ENCODE results near the gene PBX4.

PBX4 gene

GRCh38 chr19:19545707-19546106, 72.8 kb downstream of the PBX4 start:
- Histone ChIP-seq H3K9me2 (replicated peaks; ENCODE audit: insufficient read depth, low read length) (no peaks in the 10 kb centered on the region), H3F3A (ENCODE audit: insufficient read depth) (no peaks in the 10 kb centered on the region), H3K9ac (ENCODE audit: low read length) (no peak overlapping the region), H3K27ac (ENCODE audit: low read depth, low read length) (no peak overlapping the region), H2AFZ (ENCODE audit: low read depth, low read length, severe bottlenecking) (no peak overlapping the region), H3K9me3 (ENCODE audit: insufficient read depth, low read length) (no peaks in the 10 kb centered on the region), H3K4me3 (ENCODE audit: insufficient read depth, low read length, poor library complexity, severe bottlenecking) (no peak overlapping the region), H3K27me3 (ENCODE audit: low read length) (no peaks in the 10 kb centered on the region), H3K36me3 (ENCODE audit: low read length) (no peaks in the 10 kb centered on the region), H3K4me2 (ENCODE audit: low read depth, low read length, poor library complexity, severe bottlenecking) (no peak overlapping the region), H3K79me2 (ENCODE audit: insufficient read depth, low read length) (no peaks in the 10 kb centered on the region), H4K20me1 (ENCODE audit: low read depth, low read length) (no peaks in the 10 kb centered on the region)
- TF ChIP-seq EZH2phosphoT487 (conservative IDR thresholded peaks at IDR 0.05; ENCODE audit: low read length) (no peak), CTCF (IDR thresholded peaks at IDR 0.05; ENCODE audit: insufficient read depth, low read length, poor library complexity, severe bottlenecking) (no peak)

GRCh38 chr19:19544954-19545591, 73.4 kb downstream of the PBX4 start:
- Histone ChIP-seq H4K20me1 (ENCODE audit: low read depth, low read length) (no peaks in the 10 kb centered on the region), H3K9me2 (replicated peaks; ENCODE audit: insufficient read depth, low read length) (no peaks in the 10 kb centered on the region), H3K4me2 (ENCODE audit: low read depth, low read length, poor library complexity, severe bottlenecking) (no peak overlapping the region), H3K79me2 (ENCODE audit: insufficient read depth, low read length) (no peaks in the 10 kb centered on the region), H2AFZ (ENCODE audit: low read depth, low read length, severe bottlenecking) (no peak overlapping the region), H3K36me3 (ENCODE audit: low read length) (no peaks in the 10 kb centered on the region), H3F3A (ENCODE audit: insufficient read depth) (no peaks in the 10 kb centered on the region), H3K9ac (ENCODE audit: low read length) (no peak overlapping the region), H3K9me3 (ENCODE audit: insufficient read depth, low read length) (no peaks in the 10 kb centered on the region), H3K27ac (ENCODE audit: low read depth, low read length) (no peak overlapping the region), H3K27me3 (ENCODE audit: low read length) (no peaks in the 10 kb centered on the region), H3K4me3 (ENCODE audit: insufficient read depth, low read length, poor library complexity, severe bottlenecking) (no peak overlapping the region)
- TF ChIP-seq EZH2phosphoT487 (conservative IDR thresholded peaks at IDR 0.05; ENCODE audit: low read length): no peak
- TF ChIP-seq CTCF (IDR thresholded peaks at IDR 0.05; ENCODE audit: insufficient read depth, low read length, poor library complexity, severe bottlenecking): no peak

GRCh38 chr19:19544257-19544953, 74.1 kb downstream of the PBX4 start:
- no peak for TF ChIP-seq EZH2phosphoT487 (conservative IDR thresholded peaks at IDR 0.05; ENCODE audit: low read length)
- no peak for TF ChIP-seq CTCF (IDR thresholded peaks at IDR 0.05; ENCODE audit: insufficient read depth, low read length, poor library complexity, severe bottlenecking)
- Histone ChIP-seq H3K9ac (ENCODE audit: low read length) (no peak overlapping the region), H3K4me2 (ENCODE audit: low read depth, low read length, poor library complexity, severe bottlenecking) (no peak overlapping the region), H3K79me2 (ENCODE audit: insufficient read depth, low read length) (no peaks in the 10 kb centered on the region), H3K9me3 (ENCODE audit: insufficient read depth, low read length) (no peaks in the 10 kb centered on the region), H4K20me1 (ENCODE audit: low read depth, low read length) (no peaks in the 10 kb centered on the region), H3K27me3 (ENCODE audit: low read length) (no peaks in the 10 kb centered on the region), H3K36me3 (ENCODE audit: low read length) (no peaks in the 10 kb centered on the region), H3K9me2 (replicated peaks; ENCODE audit: insufficient read depth, low read length) (no peaks in the 10 kb centered on the region), H3K4me3 (ENCODE audit: insufficient read depth, low read length, poor library complexity, severe bottlenecking) (no peak overlapping the region), H3K27ac (ENCODE audit: low read depth, low read length) (no peak overlapping the region), H3F3A (ENCODE audit: insufficient read depth) (no peaks in the 10 kb centered on the region), H2AFZ (ENCODE audit: low read depth, low read length, severe bottlenecking) (no peak overlapping the region)
